Measurements from ENCODE around the gene METTL8. TPM values are rescaled to one million over a fixed set of nuclear protein-coding genes. Genes with fewer than 3 reads are reported as not detected.

Gene METTL8
- total RNA-seq, 1 experiment from 2014 or later: 34.4 TPM

DNA sequence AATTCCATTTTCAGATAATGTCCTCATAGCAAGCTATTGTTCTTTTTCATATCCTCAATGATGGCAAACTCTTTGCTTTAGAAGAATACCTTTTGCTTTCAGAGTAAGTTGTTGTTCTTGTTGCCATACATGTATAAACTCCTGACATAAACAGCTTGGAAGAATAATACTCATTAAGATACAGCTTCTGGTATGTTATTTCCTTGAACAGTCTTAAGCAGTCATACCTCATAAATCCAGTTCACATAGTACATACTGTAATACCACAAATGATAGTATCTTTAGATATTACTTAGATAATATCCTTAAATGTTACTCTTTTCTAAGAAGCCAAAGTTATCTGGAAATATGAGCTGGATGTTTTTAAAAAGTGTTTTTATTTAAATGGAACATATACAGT lies 23.2 kb downstream of the METTL8 start:
- ChIA-PET RAD21 (ENCODE audit: low non-redundant PET in 1 of 2, low total read pairs in 2 of 2, uncharacterized antibody in 2 of 2, unreplicated experiment in 2 of 2) (no interaction called here), POLR2A (no interaction called here), CTCF (no interaction called here)
- Histone ChIP-seq H3K9ac (ENCODE audit: low read length) (no peak overlapping the region), H3K4me2 (ENCODE audit: low read length) (no peak overlapping the region), H3K4me1 (ENCODE audit: control insufficient read depth in 1 of 2, insufficient read depth in 2 of 2, low read length in 2 of 2) (no peaks in the 10 kb centered on the region), H3K79me2 (ENCODE audit: insufficient read depth, low read length) (peaks cover 93% of the 10 kb centered on the region), H3K27ac (ENCODE audit: low read depth, low read length) (no peak overlapping the region), H3K27me3 (ENCODE audit: insufficient read depth, low read length) (no peaks in the 10 kb centered on the region), H2AFZ (ENCODE audit: low read depth, low read length, poor library complexity, severe bottlenecking) (no peak overlapping the region), H4K20me1 (ENCODE audit: insufficient read depth) (no peaks in the 10 kb centered on the region), H3K4me3 (replicated peaks in 1 of 2; ENCODE audit: low read depth in 1 of 2, low read length in 2 of 2) (no peak overlapping the region), H3K9me2 (ENCODE audit: insufficient read depth) (no peaks in the 10 kb centered on the region), H3K9me3 (ENCODE audit: control insufficient read depth in 1 of 2, insufficient read depth in 1 of 2, low read depth in 1 of 2, low read length in 2 of 2) (no peaks in the 10 kb centered on the region), H3K36me3 (ENCODE audit: control insufficient read depth in 1 of 2, insufficient read depth in 2 of 2, low read length in 2 of 2) (no peaks in the 10 kb centered on the region)
- no TSS peak for BruUV-seq (replicated peaks)
- DNase-seq (ENCODE audit: low read depth, low spot score) (no peak), ATAC-seq (no peak)
- intact Hi-C loops (cut with micrococcal nuclease): no loop called here
- TF ChIP-seq FOSL1 (IDR thresholded peaks at IDR 0.05; ENCODE audit: low read depth) (no peak), POLR2AphosphoS5 (IDR thresholded peaks at IDR 0.05; ENCODE audit: low read depth, low read length) (no peak), JUND (IDR thresholded peaks at IDR 0.05) (no peak), SRF (IDR thresholded peaks at IDR 0.05; ENCODE audit: low read depth) (no peak), EZH2 (IDR thresholded peaks at IDR 0.05) (no peak), SIN3A (IDR thresholded peaks at IDR 0.05; ENCODE audit: low read depth) (no peak), SP1 (IDR thresholded peaks at IDR 0.05; ENCODE audit: low read depth) (no peak), ELF1 (IDR thresholded peaks at IDR 0.05; ENCODE audit: borderline replicate concordance, low read depth) (no peak), CEBPB (IDR thresholded peaks at IDR 0.05; ENCODE audit: low read depth) (no peak), RAD21 (IDR thresholded peaks at IDR 0.05; ENCODE audit: low read depth) (no peak), TCF7L2 (IDR thresholded peaks at IDR 0.05; ENCODE audit: borderline replicate concordance, extremely low read depth, insufficient read depth, insufficient read length) (no peak)
- TF ChIP-seq, protein P1, sequence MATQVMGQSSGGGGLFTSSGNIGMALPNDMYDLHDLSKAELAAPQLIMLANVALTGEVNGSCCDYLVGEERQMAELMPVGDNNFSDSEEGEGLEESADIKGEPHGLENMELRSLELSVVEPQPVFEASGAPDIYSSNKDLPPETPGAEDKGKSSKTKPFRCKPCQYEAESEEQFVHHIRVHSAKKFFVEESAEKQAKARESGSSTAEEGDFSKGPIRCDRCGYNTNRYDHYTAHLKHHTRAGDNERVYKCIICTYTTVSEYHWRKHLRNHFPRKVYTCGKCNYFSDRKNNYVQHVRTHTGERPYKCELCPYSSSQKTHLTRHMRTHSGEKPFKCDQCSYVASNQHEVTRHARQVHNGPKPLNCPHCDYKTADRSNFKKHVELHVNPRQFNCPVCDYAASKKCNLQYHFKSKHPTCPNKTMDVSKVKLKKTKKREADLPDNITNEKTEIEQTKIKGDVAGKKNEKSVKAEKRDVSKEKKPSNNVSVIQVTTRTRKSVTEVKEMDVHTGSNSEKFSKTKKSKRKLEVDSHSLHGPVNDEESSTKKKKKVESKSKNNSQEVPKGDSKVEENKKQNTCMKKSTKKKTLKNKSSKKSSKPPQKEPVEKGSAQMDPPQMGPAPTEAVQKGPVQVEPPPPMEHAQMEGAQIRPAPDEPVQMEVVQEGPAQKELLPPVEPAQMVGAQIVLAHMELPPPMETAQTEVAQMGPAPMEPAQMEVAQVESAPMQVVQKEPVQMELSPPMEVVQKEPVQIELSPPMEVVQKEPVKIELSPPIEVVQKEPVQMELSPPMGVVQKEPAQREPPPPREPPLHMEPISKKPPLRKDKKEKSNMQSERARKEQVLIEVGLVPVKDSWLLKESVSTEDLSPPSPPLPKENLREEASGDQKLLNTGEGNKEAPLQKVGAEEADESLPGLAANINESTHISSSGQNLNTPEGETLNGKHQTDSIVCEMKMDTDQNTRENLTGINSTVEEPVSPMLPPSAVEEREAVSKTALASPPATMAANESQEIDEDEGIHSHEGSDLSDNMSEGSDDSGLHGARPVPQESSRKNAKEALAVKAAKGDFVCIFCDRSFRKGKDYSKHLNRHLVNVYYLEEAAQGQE (IDR thresholded peaks at IDR 0.05; ENCODE audit: low read depth): no peak
- TF ChIP-seq, protein P2, sequence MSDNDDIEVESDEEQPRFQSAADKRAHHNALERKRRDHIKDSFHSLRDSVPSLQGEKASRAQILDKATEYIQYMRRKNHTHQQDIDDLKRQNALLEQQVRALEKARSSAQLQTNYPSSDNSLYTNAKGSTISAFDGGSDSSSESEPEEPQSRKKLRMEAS (IDR thresholded peaks at IDR 0.05): no peak
- TF ChIP-seq, protein P3, sequence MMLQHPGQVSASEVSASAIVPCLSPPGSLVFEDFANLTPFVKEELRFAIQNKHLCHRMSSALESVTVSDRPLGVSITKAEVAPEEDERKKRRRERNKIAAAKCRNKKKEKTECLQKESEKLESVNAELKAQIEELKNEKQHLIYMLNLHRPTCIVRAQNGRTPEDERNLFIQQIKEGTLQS (IDR thresholded peaks at IDR 0.05): no peak

Data from HCT116 (cell line).